OCI-LY3 (cell line): ENCODE data around the gene SCUBE1.

Source experiments
- CTCF ChIP-seq: fragments of 200-600, 300-600 bp; sonication (generic); IDR thresholded peaks from 2 replicates; pipeline ENCODE4 v1.5.1; 2014; ENCODE audit warnings: antibody characterized with exemption, low read length, low read depth
- EZH2phosphoT487 ChIP-seq: fragments of 200-600 bp; shearing (Covaris generic); IDR thresholded peaks from 2 replicates; pipeline ENCODE4 v1.6.1; 2018; ENCODE audit warnings: antibody characterized with exemption, mixed run types, low read depth

GRCh38 chr22:43246188-43246587, 97.0 kb downstream of the SCUBE1 start:
- TF ChIP-seq EZH2phosphoT487 (no peak), CTCF (no peak)
